CD4-positive, alpha-beta T cell treated with Interleukin-4 for 1 hour (primary cell): ENCODE results near the gene CXCL16.
A peak's percentile ranks its signal among the peaks of the same experiment; 100 is the strongest.

Source experiments
- DNase-seq, 2 donors: peaks; one replicate each; pipeline ENCODE4 v3.0.0-alpha.2; 2020 to 2022

CXCL16 gene, protein sequence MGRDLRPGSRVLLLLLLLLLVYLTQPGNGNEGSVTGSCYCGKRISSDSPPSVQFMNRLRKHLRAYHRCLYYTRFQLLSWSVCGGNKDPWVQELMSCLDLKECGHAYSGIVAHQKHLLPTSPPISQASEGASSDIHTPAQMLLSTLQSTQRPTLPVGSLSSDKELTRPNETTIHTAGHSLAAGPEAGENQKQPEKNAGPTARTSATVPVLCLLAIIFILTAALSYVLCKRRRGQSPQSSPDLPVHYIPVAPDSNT

DNA sequence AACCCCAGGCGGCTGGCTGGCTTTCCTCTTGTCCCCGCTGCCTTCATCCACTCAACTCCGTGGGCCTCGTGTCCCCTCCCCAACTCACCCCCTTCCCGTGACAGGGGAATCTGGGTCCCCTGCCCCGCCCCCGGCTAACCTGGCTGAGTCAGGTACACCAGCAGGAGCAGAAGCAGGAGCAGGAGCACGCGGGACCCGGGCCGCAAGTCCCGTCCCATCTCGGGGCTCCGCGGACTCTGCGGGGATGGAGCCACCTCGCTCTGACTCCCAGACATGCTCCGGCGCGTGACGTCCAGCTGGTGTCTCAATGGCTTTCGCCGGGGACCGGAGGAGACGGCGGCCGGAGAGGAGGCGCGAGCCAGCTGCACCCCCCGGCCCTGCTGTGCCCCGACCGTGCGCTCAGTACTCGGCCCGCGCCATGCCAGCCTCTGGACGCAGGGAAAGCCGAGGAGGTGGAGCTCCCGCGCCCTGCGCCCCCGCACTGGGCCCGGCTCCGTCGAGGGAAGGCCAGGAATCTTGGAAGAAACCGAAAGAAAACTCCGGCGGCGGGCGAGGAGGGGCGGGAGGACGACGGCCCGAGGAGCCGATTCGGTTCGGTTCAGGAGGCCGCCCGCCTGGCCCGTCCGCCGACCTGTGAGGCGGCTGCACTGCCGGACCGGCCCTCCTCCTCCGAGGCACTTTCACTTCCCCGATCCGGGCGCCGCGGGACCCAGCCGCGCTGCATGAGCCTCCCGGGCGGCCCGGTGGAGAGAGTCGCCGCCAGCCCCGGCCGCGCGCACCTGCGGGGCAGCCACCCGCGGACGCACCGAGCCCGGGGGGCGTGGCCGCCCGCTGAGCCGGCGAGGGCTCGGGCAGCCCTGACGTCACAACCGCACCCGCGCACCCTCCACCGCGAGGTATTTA is at the start of gene CXCL16, which contains the start of gene ZMYND15:
Gene CXCL16 (minus strand): TSS at position 807 of the 903 bp plus-strand sequence. CDS start 589 bp downstream, at position 218.
Gene ZMYND15 (plus strand): TSS at position 712 of the 903 bp plus-strand sequence. CDS start 716 bp downstream, outside the sequence.
- peak; percentile 72 to 76 for DNase-seq

DNA sequence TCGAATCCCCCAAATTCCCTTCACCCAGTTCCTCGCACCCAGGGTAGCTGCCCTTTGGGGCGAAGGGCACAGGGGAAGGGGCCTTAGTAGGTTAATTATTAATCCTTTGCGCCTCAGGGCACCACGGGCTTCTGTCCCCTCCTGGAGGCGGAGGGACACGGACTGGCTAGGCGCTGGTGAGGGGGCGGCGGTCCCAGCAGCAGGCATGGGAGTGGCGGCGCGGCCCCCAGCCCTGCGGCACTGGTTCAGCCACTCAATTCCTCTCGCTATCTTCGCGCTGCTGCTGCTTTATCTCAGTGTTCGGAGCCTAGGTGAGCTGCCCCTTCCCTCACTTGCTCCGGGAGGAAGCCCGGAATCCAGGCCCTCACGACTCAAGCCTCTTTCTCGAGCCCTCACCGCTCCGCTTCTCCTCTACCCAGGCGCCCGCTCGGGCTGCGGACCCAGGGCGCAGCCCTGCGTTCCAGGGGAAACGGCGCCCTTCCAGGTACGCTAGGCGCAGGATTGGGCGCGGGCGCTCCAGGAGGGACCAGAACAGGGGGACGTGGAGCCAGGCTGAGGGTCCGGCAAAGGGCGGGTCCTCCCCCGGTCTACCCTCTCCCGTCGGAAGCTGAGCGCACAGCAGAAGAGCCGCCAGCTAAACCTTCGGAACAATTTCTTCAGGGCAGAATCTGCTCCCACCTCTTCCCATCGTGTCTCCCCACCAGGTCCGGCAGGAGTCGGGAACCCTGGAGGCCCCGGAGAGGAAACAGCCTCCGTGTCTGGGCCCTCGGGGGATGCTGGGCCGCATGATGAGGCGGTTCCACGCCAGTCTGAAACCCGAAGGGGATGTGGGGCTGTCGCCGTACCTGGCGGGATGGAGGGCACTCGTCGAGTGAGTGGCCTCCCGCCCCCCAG is 49.3 kb upstream of the CXCL16 start, which contains the start of gene GLTPD2:
Gene GLTPD2 (plus strand): TSS at position 158 of the 894 bp plus-strand sequence. CDS start 48 bp downstream, at position 206.
- DNase-seq, result no peak

DNA sequence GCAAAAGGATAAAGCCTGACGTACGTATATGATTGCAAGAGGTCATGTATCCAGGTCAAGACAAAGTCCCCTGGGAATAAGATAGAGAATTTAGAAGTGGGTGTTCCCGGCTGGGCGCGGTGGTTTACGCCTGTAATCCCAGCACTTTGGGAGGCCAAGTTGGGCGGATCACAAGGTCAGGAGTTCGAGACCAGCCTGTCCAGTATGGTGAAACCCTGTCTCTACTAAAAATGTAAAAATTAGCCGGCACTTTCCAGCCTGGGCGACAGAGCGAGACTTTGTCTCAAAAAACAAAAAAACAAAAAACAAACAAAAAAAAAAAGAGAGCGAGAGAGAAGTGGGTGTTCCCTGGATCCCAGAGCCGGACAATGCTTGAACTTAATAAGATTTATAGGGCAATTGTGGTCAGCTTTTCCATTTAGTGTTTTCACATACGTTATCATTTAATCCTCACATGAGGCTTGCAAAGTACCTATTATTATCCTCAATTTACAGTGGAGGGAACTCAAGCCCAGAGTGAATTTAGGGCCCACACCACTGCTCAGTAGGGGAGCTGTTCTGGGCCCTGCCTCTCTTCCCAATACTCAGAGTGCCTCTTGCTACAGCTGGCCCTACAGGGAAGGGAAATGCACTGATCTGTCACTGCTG is 48.6 kb upstream of the CXCL16 start:
- no peak for DNase-seq

DNA sequence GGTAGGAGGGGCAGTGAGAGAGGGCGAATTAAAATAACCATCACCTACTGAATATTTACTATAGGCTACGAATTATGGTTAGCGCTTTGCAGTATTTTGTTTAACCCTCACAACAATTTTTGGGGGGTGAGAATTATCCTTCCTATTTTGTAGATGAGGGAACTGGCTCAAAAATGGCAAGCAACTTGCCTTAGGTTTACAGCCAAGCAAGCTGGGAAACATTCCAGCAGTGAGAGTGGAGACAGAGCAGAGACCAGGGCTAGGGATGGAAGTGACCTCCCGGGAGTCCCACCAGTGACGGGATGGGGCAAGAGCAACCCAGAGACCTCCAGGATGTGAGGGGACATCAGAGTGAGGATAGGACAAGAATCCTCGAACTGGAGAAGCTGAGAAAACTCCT is 46.8 kb upstream of the CXCL16 start:
- DNase-seq, result no peak

DNA sequence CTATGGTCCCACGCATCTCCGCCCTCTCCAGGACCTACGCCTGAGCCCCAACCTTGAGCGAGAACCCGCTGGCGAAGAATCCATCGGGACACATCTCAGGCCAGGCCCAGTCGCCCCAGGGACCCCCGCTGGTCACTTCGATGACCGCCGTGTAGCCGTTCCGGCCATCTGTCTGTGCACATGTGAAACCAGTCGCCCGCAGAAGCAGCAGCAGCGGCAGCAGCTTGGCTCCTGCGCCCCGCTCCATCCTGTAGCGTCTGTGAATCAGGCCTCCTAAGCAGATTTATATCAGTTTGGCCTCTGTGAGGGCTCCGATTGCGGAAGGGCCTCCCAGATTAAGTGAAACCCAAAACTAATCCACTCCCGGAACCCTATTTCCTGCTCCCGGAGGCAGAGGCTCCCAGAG is 46.4 kb upstream of the CXCL16 start, which contains the start of gene VMO1:
Gene VMO1 (minus strand): TSS at position 259 of the 406 bp plus-strand sequence. CDS start 12 bp downstream, at position 247.
- DNase-seq, result no peak

DNA sequence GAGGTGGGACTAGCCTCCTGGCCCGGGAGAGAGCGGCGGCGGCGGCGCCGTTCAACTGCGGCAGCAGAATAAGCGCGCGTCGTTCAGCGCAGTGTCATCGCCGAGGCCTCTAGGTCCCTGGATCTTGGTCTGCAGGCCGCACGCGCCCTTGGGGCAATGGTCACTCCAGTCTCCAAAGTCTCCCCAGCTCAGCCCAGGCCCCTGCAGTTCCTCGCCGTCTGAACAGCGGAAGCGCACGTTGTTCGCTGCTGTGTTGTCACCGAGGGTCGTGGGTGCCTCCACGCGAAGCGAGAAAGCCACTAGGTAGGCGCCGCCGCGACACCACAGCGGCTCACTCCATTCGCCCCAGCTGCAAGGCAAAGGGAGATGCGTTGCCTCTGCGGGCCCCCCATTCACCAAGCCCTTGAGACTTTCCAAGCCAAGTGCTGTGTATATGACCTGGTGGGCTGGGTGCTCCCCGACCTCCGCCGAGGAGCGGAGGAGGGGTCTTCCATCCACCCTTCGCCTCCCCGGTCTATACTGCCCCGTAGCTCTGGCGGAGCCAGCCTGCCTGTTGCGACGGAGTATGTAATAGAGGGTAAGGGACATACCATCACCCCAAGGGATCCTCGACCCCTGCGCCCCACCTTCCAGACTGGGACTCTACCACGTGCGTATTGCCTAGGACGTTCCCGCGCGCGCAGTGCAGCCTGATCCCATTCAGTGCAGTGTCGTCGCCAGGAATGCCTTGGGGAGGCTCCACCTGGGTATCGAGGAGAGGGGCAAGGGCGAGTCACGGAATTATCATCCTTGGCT is 45.8 kb upstream of the CXCL16 start:
- no peak for DNase-seq

DNA sequence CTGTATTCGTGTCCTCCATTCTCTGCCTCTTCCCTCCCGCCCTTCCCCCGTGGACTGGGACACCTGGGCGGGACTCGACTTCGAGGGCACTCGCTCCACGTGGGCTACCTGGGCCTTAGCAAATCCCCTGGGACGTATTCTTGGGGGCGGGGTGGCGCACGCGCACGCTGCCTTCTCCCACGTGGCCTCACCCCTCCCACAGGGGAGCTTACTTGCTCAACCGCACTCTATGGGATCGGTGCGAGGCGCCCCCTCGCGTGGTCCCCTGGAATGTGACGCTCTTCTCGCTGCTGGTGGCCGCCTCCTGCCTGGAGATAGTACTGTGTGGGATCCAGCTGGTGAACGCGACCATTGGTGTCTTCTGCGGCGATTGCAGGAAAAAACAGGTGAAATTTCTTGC is 42.9 kb upstream of the CXCL16 start:
- peak in 1 of 2 donors; percentile 39 for DNase-seq

DNA sequence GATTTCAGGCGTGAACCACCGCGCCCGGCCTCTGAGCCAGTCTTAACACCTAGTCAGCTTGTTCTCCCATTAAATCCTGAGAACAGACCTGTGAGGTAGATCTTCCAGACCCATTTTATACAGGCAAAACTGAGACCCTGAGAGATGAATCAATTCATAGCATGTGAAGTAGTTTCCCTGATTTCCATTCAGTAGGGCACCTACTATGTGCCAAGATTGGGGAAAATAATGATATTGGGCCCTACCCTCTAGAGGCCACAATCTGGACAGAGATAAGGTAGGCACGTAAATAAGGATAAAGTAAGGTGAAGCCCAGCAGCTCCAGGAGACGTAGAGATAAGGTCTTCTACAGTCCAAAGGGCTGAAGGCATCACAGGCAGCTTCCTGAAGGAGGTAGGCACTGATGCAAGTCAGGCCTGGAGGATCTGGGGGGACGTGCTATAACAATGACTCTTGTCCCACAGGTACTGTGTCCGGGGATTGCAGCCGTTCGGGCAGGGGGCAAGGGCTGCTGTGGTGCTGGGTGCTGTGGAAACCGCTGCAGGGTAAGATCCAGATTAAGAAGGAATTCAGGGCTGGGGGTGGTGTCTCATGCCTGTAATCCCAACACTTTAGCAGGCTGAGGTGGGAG is 40.7 kb upstream of the CXCL16 start:
- DNase-seq, result no peak

DNA sequence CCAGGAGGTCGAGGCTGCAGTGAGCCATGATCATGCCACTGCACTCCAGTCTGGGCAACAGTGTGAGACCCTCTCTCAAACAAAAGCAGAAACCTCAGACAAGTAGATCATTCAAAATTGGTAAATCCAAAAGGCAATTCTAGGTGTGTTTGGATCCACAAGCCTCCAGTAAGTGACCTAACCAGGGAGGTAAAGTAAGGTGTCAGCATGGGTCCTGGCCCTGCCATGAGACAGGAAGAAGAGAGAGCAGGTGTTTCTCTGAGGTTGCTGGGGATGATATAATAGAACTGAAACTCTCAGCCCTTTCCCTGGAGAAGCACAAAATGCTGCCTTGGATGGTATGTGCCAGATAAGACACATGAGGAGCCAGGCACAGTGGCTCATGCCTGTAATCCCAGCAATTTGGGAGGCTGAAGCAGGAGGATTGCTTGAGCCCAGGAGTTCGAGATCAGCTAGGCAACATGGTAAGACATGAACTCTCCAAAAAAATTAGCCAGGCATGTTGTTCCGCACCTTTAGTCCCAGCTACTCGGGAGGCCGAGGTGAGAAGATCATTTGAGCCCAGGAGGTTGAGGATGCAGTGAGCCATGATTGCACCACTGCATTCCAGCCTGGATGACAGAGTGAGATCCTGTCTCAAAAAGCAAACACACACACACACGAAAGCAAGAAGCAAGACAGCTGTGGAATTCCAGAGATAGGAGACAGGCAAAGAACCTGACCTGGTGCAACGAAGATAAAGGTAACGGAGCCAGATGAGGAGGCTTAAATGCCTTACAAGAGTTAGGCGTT is 38.4 kb upstream of the CXCL16 start:
- DNase-seq, result no peak

DNA sequence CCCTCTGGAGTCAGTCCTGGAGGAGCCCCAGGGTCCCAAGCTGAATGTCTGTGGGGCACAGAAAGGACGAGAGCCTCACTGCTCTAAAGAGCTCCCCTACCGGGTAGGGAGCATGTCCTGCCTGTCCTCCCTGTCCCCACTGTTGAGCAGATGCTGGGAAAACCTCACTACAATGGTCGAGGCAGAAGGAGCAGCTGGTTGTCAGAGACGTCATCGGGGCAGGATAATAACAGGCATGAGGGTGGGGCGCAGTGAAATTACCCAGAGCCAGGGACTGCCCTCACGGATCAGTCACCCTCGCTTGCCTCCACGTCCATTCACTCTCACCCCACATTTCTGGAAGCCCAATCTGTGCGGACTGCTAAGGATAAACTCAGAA is 32.5 kb upstream of the CXCL16 start:
- no peak for DNase-seq

DNA sequence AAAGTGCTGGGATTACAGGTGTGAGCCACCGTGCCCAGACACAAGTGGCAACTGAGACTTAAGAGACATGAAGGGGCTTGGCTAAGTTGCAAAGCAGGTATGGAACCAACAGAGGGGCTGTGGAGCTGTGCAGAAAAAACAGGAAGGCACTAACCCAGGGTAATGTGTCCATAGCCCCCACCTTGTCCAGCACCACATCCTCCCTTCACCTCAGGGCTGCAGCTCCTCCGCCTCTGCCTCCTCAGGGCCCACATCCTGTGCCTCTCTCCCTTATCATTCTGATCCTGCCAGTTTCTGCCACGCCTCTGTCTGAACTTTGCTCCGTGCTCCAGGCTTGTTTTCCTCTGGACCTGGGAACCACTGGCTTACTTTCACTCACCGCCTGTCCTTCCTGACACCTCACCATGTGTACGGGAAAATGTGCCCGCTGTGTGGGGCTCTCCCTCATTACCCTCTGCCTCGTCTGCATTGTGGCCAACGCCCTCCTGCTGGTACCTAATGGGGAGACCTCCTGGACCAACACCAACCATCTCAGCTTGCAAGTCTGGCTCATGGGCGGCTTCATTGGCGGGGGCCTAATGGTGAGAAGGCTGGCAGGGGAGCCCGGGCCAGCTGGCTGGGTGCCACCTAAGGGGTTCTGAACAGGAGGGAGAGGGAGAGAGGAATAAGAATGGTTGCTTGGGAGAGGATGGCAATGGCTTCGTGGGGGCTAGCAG is 31.9 kb upstream of the CXCL16 start, which contains the start of gene TM4SF5:
Gene TM4SF5 (plus strand): TSS at position 368 of the 716 bp plus-strand sequence. CDS start 37 bp downstream, at position 405.
- no peak for DNase-seq

DNA sequence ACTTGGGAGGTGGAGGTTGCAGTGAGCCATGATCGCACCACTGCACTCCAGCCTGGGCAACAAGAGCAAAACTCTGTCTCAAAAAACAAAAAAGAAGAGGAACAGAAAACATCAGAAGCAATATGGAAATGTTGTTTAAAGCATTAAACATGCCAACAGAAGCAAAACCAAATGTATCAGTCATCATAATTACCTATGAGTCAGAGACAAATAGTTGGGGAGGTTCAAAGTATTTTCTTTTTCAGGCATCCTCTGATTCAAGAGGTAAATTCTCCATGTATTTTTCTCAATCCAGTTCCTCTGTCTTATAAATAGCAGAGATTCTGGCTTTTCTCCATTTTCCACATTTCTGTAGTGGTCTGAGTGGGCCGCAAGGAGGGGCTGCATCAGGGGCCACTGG is 29.9 kb upstream of the CXCL16 start:
- DNase-seq, result no peak

DNA sequence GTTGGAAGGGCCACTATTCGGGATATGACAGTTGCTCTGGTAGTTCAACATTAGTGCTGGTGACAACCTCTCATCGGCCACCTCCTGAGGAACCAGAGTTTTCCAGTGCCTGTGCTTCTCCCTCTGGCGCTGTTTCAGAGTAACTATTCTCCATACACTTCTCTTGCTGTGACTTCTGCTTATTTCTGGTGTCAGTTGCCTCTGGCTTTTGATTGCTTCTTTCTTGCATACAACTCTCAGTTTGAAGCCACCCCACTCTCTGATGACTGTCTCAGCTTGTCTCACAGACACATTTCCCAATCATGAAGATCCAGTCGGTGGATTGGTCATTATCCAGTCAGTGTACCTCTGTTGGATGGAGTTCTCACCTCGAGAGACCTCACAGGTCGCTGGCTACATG is 28.6 kb upstream of the CXCL16 start:
- DNase-seq, result peak in 1 of 2 donors; percentile 29

DNA sequence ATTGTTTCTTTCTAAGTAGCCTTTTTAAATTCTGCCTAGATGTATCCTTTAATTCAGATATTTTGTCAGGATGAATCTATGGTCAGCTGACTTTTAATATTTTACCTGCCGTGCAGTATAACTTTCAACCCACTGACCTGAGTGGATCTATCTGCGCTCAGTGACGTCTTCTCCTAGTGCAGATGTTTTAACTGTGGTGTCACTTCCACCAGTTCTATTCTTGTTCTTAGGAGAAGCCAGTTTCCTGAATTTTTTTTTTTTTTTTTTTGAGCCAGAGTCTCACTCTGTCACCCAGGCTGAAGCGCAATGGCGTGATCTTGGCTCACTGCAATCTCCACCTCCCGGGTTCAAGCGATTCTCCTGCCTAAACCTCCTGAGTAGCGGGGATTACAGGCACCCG is 27.0 kb upstream of the CXCL16 start:
- DNase-seq, result no peak

DNA sequence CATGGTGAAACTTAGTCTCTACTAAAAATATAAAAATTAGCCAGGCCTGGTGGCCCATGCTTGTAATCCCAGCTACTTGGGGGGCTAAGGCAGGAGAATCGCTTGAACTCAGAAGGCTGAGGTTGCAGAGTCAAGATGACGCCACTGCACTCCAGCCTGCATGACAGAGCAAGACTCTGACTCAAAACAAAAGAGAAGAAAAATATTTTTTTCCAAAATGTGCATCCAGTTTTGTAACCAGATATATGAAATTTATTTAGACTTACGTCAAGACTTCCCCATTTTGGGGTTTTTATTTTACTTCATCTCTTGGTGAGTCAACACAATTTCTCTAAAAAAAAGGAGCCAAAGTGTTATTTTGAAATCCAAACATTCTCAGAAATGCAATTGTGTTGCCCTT is 26.5 kb upstream of the CXCL16 start:
- peak in 1 of 2 donors; percentile 67 for DNase-seq

DNA sequence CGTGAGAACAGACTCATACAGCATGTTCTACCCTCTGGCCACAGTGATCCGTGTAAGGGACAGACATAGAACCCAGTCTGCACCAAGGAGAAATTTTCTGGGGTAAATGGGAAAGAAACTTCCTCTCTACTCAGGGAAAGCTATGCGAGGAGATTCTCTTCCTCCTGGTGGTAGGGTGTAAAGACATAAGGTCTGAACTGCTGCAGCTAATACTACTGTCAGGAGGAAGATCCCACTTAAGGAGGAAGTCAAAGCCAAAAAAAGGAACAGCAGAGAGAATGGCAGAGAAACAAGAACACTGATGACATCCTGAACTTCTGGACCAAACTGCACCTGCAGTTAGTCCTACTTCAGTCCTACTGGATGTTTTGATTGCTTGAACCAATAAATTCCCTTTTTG is 24.9 kb upstream of the CXCL16 start:
- no peak for DNase-seq

DNA sequence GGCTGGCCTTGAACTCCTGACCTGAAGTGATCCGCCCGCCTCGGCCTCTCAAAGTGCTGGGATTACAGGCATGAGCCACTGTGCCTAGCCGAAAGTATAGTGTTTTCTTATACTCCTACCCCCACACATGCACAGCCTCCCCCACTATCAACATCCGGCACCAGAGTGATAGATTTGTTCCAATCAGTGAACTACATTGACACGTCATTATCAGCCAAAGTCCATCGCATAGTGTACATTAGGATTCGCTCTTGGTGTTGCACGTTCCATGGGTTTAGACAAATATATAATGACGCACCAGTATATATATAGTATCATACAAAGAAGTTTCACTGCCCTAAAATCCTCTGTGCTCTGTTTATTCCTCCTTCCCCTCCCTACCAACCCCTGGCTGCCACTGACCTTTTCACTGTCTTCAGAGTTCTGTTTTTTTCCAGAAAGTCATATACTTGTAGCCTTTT is 20.1 kb upstream of the CXCL16 start:
- peak; percentile 22 to 23 for DNase-seq

DNA sequence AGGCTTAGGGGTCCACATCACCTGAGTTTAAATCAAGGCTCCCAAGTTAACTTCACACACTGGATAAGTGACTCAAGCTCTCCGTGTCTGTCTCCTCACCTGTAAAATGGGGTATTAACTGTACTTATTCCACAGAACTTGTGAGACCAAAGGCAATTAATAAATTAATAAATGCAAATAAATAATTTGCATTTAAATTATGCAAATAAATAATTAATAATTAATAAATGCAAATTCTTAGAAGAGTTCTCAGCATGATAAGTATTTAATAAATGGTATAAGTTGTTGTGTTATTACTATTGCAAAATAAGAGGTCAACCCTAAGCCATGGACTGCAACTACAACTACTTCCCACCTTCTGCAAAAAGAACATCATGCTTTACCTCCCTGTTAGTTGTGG is 13.7 kb upstream of the CXCL16 start:
- no peak for DNase-seq

DNA sequence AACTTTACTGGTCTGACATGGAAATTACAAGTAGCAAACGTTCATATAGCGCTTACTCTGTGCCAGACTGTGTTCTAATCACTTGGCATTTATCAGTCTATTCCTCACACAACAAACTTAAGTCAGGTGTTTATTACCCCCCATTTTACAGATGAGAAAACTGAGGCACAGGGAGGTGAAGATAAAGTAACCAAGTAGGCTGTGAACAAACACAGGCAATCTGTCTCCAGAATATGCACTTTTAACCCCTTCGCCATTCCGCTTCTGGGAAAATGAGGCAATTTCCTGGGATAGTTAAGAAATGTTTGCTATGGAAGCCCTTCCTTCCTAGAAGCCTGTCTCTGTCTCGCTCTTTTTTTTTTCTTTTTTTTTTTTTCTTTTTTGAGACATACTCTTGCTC is 12.2 kb upstream of the CXCL16 start:
- no peak for DNase-seq
